BJ (cell line): Measurements from ENCODE around the gene ICAM1. TPM values are rescaled to one million over a fixed set of nuclear protein-coding genes. Genes with fewer than 3 reads are reported as not detected.
A peak's percentile ranks its signal among the peaks of the same experiment; 100 is the strongest.

Experiments used
- CTCF ChIA-PET: fragments of 350-600 bp; formaldehyde crosslinking; extraction: SDS; loops from one replicate; lab custom pipeline; 2021; ENCODE audit warnings: antibody characterized with exemption, inconsistent platforms; lab: Yijun Ruan, JAX
- POLR2A ChIA-PET: fragments of 300-600 bp; sonication (Branson Sonifier 250); formaldehyde crosslinking; extraction: SDS; loops from one replicate; lab custom pipeline; 2021; ENCODE audit warnings: antibody characterized with exemption; lab: Charles Lee
- DNase-seq: peaks from one replicate; pipeline ENCODE4 v3.0.0-alpha.2; 2011; ENCODE audit warnings: low read depth
- H3K27me3 ChIP-seq: 2 replicates; pipeline ENCODE4 v1.6.0; 2011; ENCODE audit warnings: low read length; ENCODE audit not compliant: control insufficient read depth, insufficient read depth
- H3K36me3 ChIP-seq: 2 replicates; pipeline ENCODE4 v1.5.1; 2011; ENCODE audit warnings: low read length; ENCODE audit not compliant: control insufficient read depth, insufficient read depth
- H3K4me3 ChIP-seq: 2 replicates; pipeline ENCODE4 v1.5.1; 2011; ENCODE audit warnings: low read depth, mild to moderate bottlenecking, control low read depth, low read length
- polyA plus RNA-seq: library from polyadenylated mRNA; depleted of rRNA; stranded (reverse); fragments of >200 nt; gene quantifications from 2 replicates; pipeline ENCODE4 v1.2.3, GENCODE V29; 2011
- TF ChIP-seq, protein P1 (sequence below): IDR thresholded peaks from 2 replicates; pipeline ENCODE4 v1.5.1; 2011; ENCODE audit warnings: low read depth, mild to moderate bottlenecking, control low read depth, inconsistent platforms, low read length, moderate library complexity; ENCODE audit not compliant: insufficient read depth

The ICAM1 gene
- polyA plus RNA-seq, 1 experiment: 55.9 TPM

DNA sequence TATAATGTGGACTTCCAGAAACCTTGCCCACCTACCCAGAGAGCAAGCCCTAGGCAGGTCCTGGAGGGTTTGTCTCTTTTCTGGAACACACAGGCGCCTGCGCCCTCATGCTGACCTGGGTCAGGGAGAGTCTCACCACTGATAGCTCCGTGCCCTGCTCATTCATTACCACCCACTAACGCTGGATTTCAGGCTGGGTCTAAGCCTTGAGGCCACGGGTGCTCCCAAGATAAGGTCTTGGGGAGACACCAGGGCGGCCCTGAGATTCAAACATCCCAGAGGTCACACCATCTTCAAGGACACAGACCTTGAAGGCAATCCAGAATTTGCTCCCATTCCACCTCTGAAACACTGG is 44.9 kb upstream of the ICAM1 start:
- DNase-seq: no peak
- ChIA-PET CTCF (interaction anchor here (0.6 to 4.8 kb wide), 6 partner anchors 12 to 633 kb away, joined by 3 to 31 read pairs (median 4); no protein-coding TSS in a partner anchor), POLR2A (no interaction called here)
- H3K27me3 ChIP-seq: no peaks in the 10 kb centered on the region
- TF ChIP-seq, protein P1, sequence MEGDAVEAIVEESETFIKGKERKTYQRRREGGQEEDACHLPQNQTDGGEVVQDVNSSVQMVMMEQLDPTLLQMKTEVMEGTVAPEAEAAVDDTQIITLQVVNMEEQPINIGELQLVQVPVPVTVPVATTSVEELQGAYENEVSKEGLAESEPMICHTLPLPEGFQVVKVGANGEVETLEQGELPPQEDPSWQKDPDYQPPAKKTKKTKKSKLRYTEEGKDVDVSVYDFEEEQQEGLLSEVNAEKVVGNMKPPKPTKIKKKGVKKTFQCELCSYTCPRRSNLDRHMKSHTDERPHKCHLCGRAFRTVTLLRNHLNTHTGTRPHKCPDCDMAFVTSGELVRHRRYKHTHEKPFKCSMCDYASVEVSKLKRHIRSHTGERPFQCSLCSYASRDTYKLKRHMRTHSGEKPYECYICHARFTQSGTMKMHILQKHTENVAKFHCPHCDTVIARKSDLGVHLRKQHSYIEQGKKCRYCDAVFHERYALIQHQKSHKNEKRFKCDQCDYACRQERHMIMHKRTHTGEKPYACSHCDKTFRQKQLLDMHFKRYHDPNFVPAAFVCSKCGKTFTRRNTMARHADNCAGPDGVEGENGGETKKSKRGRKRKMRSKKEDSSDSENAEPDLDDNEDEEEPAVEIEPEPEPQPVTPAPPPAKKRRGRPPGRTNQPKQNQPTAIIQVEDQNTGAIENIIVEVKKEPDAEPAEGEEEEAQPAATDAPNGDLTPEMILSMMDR: no peak
- H3K36me3 ChIP-seq: peaks cover 10% of the 10 kb centered on the region
- no peak overlapping the region for H3K4me3 ChIP-seq

DNA sequence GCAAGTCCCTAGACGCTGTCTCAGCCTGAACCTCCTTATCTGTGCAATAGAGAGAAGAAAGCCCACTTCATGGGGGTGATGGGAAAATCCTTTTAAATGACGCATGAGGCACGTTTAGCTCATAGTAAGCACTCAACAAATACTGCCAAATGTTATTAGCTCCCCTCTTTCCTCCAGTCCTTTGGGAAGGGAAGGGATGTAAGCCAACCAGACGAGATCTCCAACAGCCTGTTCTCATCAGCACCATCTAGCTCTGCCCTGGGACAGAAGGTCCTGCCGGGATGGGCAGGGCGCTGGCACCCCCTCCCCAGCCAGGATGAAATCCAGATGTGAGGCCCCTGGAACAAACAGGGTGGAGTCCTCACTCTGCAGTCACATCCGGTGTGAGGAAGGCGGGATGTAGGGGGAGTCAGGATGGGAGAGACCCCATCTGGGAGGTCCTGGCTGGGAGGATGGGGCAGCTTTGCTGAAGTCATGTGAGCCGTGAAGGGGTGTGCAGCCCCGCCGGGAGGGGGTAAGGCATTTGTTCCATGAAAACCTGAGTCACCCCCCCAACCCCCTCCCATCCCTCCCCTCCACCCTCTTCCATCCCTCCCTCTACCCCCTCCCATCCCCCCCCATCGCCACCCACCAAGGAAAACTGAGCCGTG is 44.4 kb upstream of the ICAM1 start:
- ChIA-PET POLR2A (interaction anchor here (0.6 kb wide), 1 partner anchor 12 kb away, joined by 3 read pairs; no protein-coding TSS in a partner anchor), CTCF (interaction anchor here (0.6 to 4.8 kb wide), 7 partner anchors 13 to 632 kb away, joined by 3 to 31 read pairs (median 4); no protein-coding TSS in a partner anchor)
- H3K36me3 ChIP-seq: peaks cover 10% of the 10 kb centered on the region
- peak; percentile 61 for DNase-seq
- TF ChIP-seq, protein P1: no peak
- H3K27me3 ChIP-seq: no peaks in the 10 kb centered on the region
- no peak overlapping the region for H3K4me3 ChIP-seq

DNA sequence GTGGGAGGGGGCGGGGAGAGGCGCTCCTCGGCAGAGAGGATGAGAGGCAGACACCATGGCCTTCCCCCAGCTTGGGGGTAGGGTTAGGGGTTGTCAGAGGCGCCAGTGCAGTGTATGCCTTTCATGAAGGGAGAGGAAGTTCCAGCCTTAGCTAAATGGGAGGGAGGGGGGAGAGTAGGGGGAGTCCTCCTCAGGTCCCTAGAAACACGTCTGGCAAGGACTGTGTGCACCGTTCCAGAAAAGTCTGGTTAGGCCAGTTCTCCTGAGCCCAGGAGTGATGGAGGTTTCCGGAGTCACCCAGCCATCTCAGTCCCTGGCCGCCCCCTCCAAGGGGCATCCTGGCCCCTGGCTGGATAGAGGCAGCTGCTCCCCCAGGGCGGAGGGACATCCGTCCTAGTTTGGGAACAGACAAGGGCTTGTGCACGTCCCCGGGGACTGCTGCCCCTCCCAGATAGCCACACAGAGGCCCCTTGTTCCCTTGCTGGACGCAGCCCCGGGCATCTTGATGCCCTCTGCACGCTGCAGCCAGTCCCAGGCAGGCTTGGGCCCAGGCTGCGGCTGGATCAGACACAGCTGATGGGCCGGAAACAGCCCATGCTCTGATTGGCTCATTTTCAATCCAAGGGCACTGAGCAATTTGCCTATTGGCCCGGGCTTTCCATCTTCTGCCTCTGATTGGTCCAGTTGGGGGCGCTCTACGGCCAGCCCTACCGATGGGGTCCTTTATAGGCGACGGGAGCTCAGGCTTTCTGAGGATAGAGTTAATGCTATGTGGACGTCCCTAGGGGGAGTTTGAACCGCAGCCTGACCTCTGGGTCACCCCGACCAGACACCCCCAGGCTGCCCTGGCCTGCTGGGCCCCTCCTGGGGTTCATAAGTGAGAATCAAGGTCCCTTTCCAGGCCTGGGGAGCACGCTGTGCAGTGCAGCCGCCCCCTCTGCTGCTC is 43.6 kb upstream of the ICAM1 start:
- DNase-seq: no peak
- POLR2A ChIA-PET: no interaction called here
- no peak overlapping the region for H3K4me3 ChIP-seq
- CTCF ChIA-PET: interaction anchor here (0.6 to 4.8 kb wide), 10 partner anchors 11 to 297 kb away, joined by 3 to 31 read pairs (median 4); no protein-coding TSS in a partner anchor
- TF ChIP-seq, protein P1: no peak
- H3K27me3 ChIP-seq: no peaks in the 10 kb centered on the region
- peaks cover 8% of the 10 kb centered on the region for H3K36me3 ChIP-seq

DNA sequence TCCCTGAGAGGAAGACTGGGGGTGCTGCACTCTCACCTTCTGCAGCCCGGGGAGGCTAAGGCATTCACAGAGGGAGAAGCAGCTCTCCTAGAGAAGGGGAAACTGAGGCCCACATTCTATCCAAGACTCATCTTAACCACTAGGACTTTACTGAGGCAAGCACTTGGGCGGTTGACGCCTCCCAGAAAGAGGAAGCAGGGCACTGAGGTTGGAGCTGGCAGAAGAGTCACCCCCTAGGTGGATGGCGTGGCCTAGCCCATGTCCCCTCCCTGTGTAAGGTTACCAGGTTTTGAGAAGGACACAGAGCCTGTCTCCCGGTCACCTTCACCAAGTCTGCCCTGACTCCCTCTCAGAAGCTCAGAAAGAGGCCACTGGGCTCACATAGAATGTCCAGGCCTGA is 42.5 kb upstream of the ICAM1 start:
- no peak overlapping the region for H3K4me3 ChIP-seq

More for the DNA sequence above, 42.5 kb upstream of the ICAM1 start:
- TF ChIP-seq, protein P1: no peak
- Histone ChIP-seq H3K27me3 (no peaks in the 10 kb centered on the region), H3K36me3 (peaks cover 8% of the 10 kb centered on the region)
- ChIA-PET POLR2A (no interaction called here), CTCF (interaction anchor here (0.6 to 4.8 kb wide), 10 partner anchors 12 to 297 kb away, joined by 3 to 31 read pairs (median 4); partner anchors contain the start of genes DNMT1 and MRPL4)
- DNase-seq: no peak
